A549 (cell line): Measurements from ENCODE around the gene LTBP3. TPM values are rescaled to one million over a fixed set of nuclear protein-coding genes. Genes with fewer than 3 reads are reported as not detected.

Experiments used
- ATAC-seq, 2 experiments: fragments of 200-7000 bp in 1 of 2; fragments of >200 bp in 1 of 2; cut with Nextera tagmentation in 1 of 2; cut with Tn5 transposase in 1 of 2; 3 replicates each; pipeline versions ENCODE4 v1.8.0 to v1.9.1; 2018 to 2020; ENCODE audit warnings: mild to moderate bottlenecking in 1 of 2, moderate library complexity in 1 of 2
- CTCF ChIA-PET: fragments of 300-600 bp; sonication (Branson Sonifier 250); formaldehyde crosslinking; extraction: SDS; loops from one replicate; lab custom pipeline; 2021; ENCODE audit warnings: antibody characterized with exemption, inconsistent platforms; lab: Yijun Ruan, JAX
- POLR2A ChIA-PET: fragments of 350-600 bp; formaldehyde crosslinking; extraction: SDS; loops from one replicate; lab custom pipeline; 2021; ENCODE audit warnings: antibody characterized with exemption, inconsistent platforms; lab: Yijun Ruan, JAX
- DNase-seq, 2 experiments: peaks; one replicate each; pipeline versions ENCODE4 v3.0.0 to v3.0.0-alpha.2; 2011 to 2016; ENCODE audit warnings: low read depth in 1 of 2, low spot score in 1 of 2
- FAIRE-seq: peaks from 2 replicates; lab custom pipeline; 2011; peaks lifted over from hg19 to GRCh38; lab: Jason Lieb, UNC
- H3K27ac ChIP-seq, 2 experiments: fragments of >200 bp; sonication (Bioruptor Twin); formaldehyde crosslinking; 3 replicates each; pipeline ENCODE4 v1.5.1; 2016 to 2017
- H3K4me1 ChIP-seq: fragments of >200 bp; sonication (Bioruptor Twin); formaldehyde crosslinking; 3 replicates; pipeline ENCODE4 v1.6.1; 2016
- H3K4me2 ChIP-seq: fragments of >200 bp; sonication (Bioruptor Twin); formaldehyde crosslinking; 3 replicates; pipeline ENCODE4 v1.6.1; 2016
- H3K4me3 ChIP-seq: fragments of >200 bp; sonication (Bioruptor Twin); formaldehyde crosslinking; 3 replicates; pipeline ENCODE4 v1.5.1; 2016
- H3K9me3 ChIP-seq: fragments of >200 bp; sonication (Bioruptor Twin); formaldehyde crosslinking; 3 replicates; pipeline ENCODE4 v1.6.1; 2016
- BHLHE40 ChIP-seq: IDR thresholded peaks from 2 replicates; pipeline ENCODE4 v1.6.1; 2012; ENCODE audit warnings: low read depth, low read length, inconsistent platforms
- CHD4 ChIP-seq: fragments of 200-600 bp; sonication (generic); IDR thresholded peaks from 2 replicates; pipeline ENCODE4 v1.6.1; 2016; ENCODE audit warnings: antibody characterized with exemption, mild to moderate bottlenecking, borderline replicate concordance
- CTCF ChIP-seq: fragments of >200 bp; sonication (Bioruptor Twin); formaldehyde crosslinking; IDR thresholded peaks from 3 replicates; pipeline ENCODE4 v1.5.1; 2016
- ESRRA ChIP-seq: fragments of 150-350 bp; IDR thresholded peaks from 2 replicates; pipeline ENCODE4 v1.6.1; 2014; ENCODE audit warnings: mild to moderate bottlenecking, low read length, borderline replicate concordance
- HDAC2 ChIP-seq: fragments of 200-600 bp; sonication (generic); IDR thresholded peaks from 2 replicates; pipeline ENCODE4 v1.6.1; 2016
- HES2 ChIP-seq: fragments of >200 bp; sonication (Bioruptor Twin); formaldehyde crosslinking; IDR thresholded peaks from 2 replicates; pipeline ENCODE4 v1.6.1; 2016
- HEYL ChIP-seq: fragments of 250-450 bp; sonication (Bioruptor Pico); IDR thresholded peaks from 2 replicates; pipeline ENCODE4 v1.8.0; 2021; ENCODE audit warnings: mild to moderate bottlenecking, moderate library complexity
- JUN ChIP-seq, 2 experiments: fragments of >200 bp; sonication (Bioruptor Twin); formaldehyde crosslinking; IDR thresholded peaks; 2 replicates in 1 of 2; 3 replicates in 1 of 2; pipeline ENCODE4 v1.6.1; 2016 to 2017
- JUNB ChIP-seq: fragments of >200 bp; sonication (Bioruptor Twin); formaldehyde crosslinking; IDR thresholded peaks from 2 replicates; pipeline ENCODE4 v1.6.1; 2016
- KDM1A ChIP-seq: fragments of 200-600 bp; sonication (generic); IDR thresholded peaks from 2 replicates; pipeline ENCODE4 v1.6.1; 2016; ENCODE audit warnings: low read depth, mild to moderate bottlenecking
- MAZ ChIP-seq: fragments of 150-350 bp; IDR thresholded peaks from 2 replicates; pipeline ENCODE4 v1.6.1; 2014; ENCODE audit warnings: antibody characterized with exemption, low read depth, low read length, borderline replicate concordance
- MYC ChIP-seq: IDR thresholded peaks from 2 replicates; pipeline ENCODE4 v1.6.1; 2012; ENCODE audit warnings: mild to moderate bottlenecking, inconsistent platforms, low read length, improper control_type of control experiment, borderline replicate concordance
- PHF8 ChIP-seq: fragments of 200-600 bp; sonication (generic); IDR thresholded peaks from 2 replicates; pipeline ENCODE4 v1.6.1; 2016; ENCODE audit warnings: low read depth, mild to moderate bottlenecking, antibody characterized with exemption, moderate library complexity, borderline replicate concordance
- RAD21 ChIP-seq, 2 experiments: fragments of >200 bp in 1 of 2; sonication (Bioruptor Twin) in 1 of 2; formaldehyde crosslinking in 1 of 2; IDR thresholded peaks in 1 of 2; conservative IDR thresholded peaks in 1 of 2; 2 replicates in 1 of 2; 3 replicates in 1 of 2; pipeline ENCODE4 v1.6.1; 2012 to 2018; ENCODE audit warnings: inconsistent platforms in 1 of 2
- RCOR1 ChIP-seq: fragments of 150-350 bp; IDR thresholded peaks from 2 replicates; pipeline ENCODE4 v1.6.1; 2014; ENCODE audit warnings: antibody characterized with exemption, low read length, low read depth
- RFX5 ChIP-seq: fragments of 450-650 bp; IDR thresholded peaks from 2 replicates; pipeline ENCODE4 v1.7.1; 2014; ENCODE audit warnings: antibody characterized with exemption, mild to moderate bottlenecking, moderate library complexity
- RNF2 ChIP-seq: fragments of 200-600 bp; sonication (generic); IDR thresholded peaks from 2 replicates; pipeline ENCODE4 v1.6.1; 2016; ENCODE audit warnings: low read depth, mild to moderate bottlenecking, antibody characterized with exemption, moderate library complexity, borderline replicate concordance
- SMC3 ChIP-seq: fragments of >200 bp; sonication (Bioruptor Twin); formaldehyde crosslinking; IDR thresholded peaks from 3 replicates; pipeline ENCODE4 v1.6.1; 2018; ENCODE audit warnings: inconsistent platforms
- TFCP2L1 ChIP-seq: fragments of 250-450 bp; sonication (Bioruptor Pico); IDR thresholded peaks from 2 replicates; pipeline ENCODE4 v1.5.0; 2021; ENCODE audit warnings: mild to moderate bottlenecking
- ZFP36 ChIP-seq: fragments of 450-650 bp; IDR thresholded peaks from 2 replicates; pipeline ENCODE4 v1.6.1; 2014; ENCODE audit warnings: borderline replicate concordance; ENCODE audit not compliant: partially characterized antibody
- ZSCAN20 ChIP-seq: fragments of 250-450 bp; sonication (Bioruptor Pico); IDR thresholded peaks from 2 replicates; pipeline ENCODE4 v1.8.0; 2022; ENCODE audit warnings: mild to moderate bottlenecking, moderate library complexity
- WGBS: methylation state at CpG from one replicate; pipeline ENCODE4 v1.1.6; 2017; ENCODE audit errors: missing lambda C conversion rate; 5-methylcytosine and 5-hydroxymethylcytosine counted together
- polyA plus RNA-seq, 4 experiments: library from polyadenylated mRNA; depleted of rRNA in 3 of 4; stranded (reverse); fragments of >200 nt; fragmentation: RNase III in 1 of 4; extraction: RNeasy Plus Mini Kit Qiagen cat#74134 plus additional on column Dnase treatment in 1 of 4; gene quantifications; 2 replicates in 3 of 4; 3 replicates in 1 of 4; pipeline ENCODE4 v1.2.3, GENCODE V29; 2011 to 2017
- TF ChIP-seq, protein P1 (sequence below): IDR thresholded peaks from 2 replicates; pipeline ENCODE4 v1.6.1; 2012; ENCODE audit warnings: low read depth, borderline replicate concordance

The LTBP3 gene
- polyA plus RNA-seq, 2 of the 4 experiments (the other 2 are of a cell fraction), result 28.6 to 123 TPM

DNA sequence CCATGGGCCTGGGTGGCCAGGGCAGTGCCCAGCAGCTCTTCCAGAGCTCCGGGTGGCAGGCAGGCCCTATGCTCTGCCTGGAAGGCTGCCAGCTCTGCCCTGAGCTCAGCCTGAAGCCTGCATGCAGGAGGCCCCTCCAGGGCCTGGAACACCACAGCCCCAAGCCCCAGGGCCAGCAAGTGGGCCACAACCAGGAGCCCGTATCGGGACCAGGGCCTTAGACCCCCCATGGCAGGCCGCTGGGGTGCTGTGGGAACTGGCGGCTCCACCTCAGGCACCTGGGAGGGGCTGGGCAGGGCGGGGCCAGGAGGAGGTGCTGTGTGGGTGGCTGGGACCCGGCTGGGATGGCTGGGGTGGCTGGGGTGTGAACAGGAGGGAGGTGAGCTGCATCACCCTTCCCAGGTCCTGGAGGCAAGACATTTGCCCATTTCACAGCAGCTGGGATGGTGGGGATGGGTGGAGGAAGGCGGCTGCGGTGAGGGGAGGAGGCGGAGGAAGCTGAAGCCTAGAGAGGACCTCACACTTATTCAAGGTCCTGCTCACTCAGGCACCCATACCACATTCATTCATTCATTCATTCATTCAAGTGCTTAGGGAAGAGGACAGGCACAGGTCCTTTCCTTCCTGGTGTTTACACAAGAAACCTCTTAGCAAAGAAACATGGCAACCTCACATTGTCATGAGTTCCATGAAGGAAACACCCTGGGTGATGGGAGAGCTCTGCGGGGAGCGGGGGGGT, 37.6 kb upstream of the LTBP3 start, which contains the start of gene KCNK7:
Gene KCNK7 (minus strand): TSS at position 258 of the 739 bp plus-strand sequence. CDS start 28 bp downstream, at position 230.
- Histone ChIP-seq H3K4me3 (no peak within 1 kb of the TSS), H3K9me3 (no peaks in the 10 kb centered on the region), H3K4me1 (no peaks in the 10 kb centered on the region; the same call in 2 of the 3 replicates), H3K27ac (0 out of 6 replicates have a peak within 1 kb of the TSS, but pooled peaks of 1 of the 2 experiments have one; percentile 16), H3K4me2 (no peak within 1 kb of the TSS)
- FAIRE-seq (no peak), ATAC-seq (peak; percentile 7 to 28; a peak in 4 of 6 replicates), DNase-seq (no peak)
- TF ChIP-seq RCOR1 (no peak), MAZ (no peak), HES2 (no peak), BHLHE40 (no peak), ZSCAN20 (CRISPR knock-in tag) (no peak), HEYL (CRISPR knock-in tag) (no peak), KDM1A (no peak)
- WGBS, result 98% methylated on average over 5 of the region's 12 CpGs
- CTCF ChIA-PET, result interaction anchor here (0.9 to 20.1 kb wide), 8 partner anchors 6 to 180 kb away, joined by 3 to 249 read pairs (median 53); partner anchors contain the start of genes EHBP1L1, FAM89B, KCNK7 and MAP3K11
- POLR2A ChIA-PET, result interaction anchor here (1.0 kb wide), 1 partner anchor 20 kb away, joined by 3 read pairs; the partner anchor contains the start of gene PCNX3

DNA sequence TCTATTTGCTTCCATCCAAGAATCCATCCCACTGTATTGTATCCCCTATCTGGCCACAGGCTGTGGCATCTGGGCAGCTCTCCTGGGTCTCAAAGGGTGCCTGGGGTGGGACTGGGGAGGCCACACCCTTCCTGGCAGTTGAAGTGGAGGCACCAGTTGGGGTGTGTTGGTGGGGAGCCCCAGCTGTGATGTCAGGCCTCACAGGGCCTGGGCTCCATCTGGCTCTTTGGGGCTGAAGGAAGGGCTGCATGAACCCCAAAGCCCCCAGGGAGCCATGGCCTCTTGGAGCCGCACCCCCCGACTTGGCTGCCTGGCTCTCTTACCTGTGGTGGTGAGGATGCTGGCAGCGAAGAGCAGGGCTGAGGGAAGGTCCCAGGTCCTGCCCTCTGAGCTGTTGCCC, 37.0 kb upstream of the LTBP3 start:
- H3K4me3 ChIP-seq, result no peak overlapping the region
- no peaks in the 10 kb centered on the region for H3K9me3 ChIP-seq
- 0 out of 6 replicates have a peak overlapping the region, but pooled peaks of 1 of the 2 experiments have one; percentile 16 for H3K27ac ChIP-seq
- CTCF ChIA-PET, result interaction anchor here (1.0 to 14.6 kb wide), 10 partner anchors 11 to 280 kb away, joined by 3 to 249 read pairs (median 22); partner anchors contain the start of genes EHBP1L1, FAM89B, MAP3K11 and PCNX3
- no peak for TF ChIP-seq MYC
- TF ChIP-seq TFCP2L1 (CRISPR knock-in tag), result no peak
- no peaks in the 10 kb centered on the region; the same call in 2 of the 3 replicates for H3K4me1 ChIP-seq
- no peak for FAIRE-seq
- DNase-seq, result no peak
- POLR2A ChIA-PET, result no interaction called here
- WGBS, result no CpG with 5 or more reads among the region's 3 CpGs
- ATAC-seq, result peak; percentile 3 to 8; a peak in 3 of 6 replicates
- H3K4me2 ChIP-seq, result no peak overlapping the region

- no peak overlapping the region for H3K4me2 ChIP-seq
- DNase-seq (no peak), ATAC-seq (peak; percentile 42 to 73; a peak in 4 of 6 replicates), FAIRE-seq (no peak)
- H3K4me3 ChIP-seq, result no peak overlapping the region
- no peaks in the 10 kb centered on the region for H3K9me3 ChIP-seq
- CTCF ChIA-PET, result interaction anchor here (0.8 to 14.6 kb wide), 22 partner anchors 10 to 278 kb away, joined by 3 to 249 read pairs (median 5); partner anchors contain the start of genes EHBP1L1, FAM89B, MAP3K11 and MUS81
- no peaks in the 10 kb centered on the region; the same call in 2 of the 3 replicates for H3K4me1 ChIP-seq
- no peak overlapping the region for H3K27ac ChIP-seq
- TF ChIP-seq HEYL (CRISPR knock-in tag), result no peak
- TF ChIP-seq ZFP36, result no peak
- no peak for TF ChIP-seq CHD4
- TF ChIP-seq RFX5, result no peak
- no peak for TF ChIP-seq JUNB
- peak; percentile 58 for TF ChIP-seq SMC3
- TF ChIP-seq ESRRA, result no peak
- TF ChIP-seq CTCF, result peak; percentile 66
- no peak for TF ChIP-seq HDAC2
- no peak for TF ChIP-seq PHF8
- TF ChIP-seq RNF2, result no peak
- no peak for TF ChIP-seq JUN (IDR thresholded peaks at IDR 0.05)
- peak; percentile 34 to 43; a peak in 3 of 5 replicates for TF ChIP-seq RAD21 (conservative IDR thresholded peaks at IDR 0.05 in 1 of 2, IDR thresholded peaks at IDR 0.05 in 1 of 2)
- TF ChIP-seq, protein P1, sequence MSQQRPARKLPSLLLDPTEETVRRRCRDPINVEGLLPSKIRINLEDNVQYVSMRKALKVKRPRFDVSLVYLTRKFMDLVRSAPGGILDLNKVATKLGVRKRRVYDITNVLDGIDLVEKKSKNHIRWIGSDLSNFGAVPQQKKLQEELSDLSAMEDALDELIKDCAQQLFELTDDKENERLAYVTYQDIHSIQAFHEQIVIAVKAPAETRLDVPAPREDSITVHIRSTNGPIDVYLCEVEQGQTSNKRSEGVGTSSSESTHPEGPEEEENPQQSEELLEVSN, result no peak
- POLR2A ChIA-PET, result interaction anchor here (0.6 to 1.5 kb wide), 3 partner anchors 21 to 407 kb away, joined by 3 read pairs; partner anchors contain the start of gene PCNX3
- WGBS, result 86% methylated on average over 17 of the region's 26 CpGs
Measured at GRCh38 chr11:65593518-65594414, 35.6 kb upstream of the LTBP3 start.
